NCI-H345 treated with DMSO at 0.1 percent for 48 hours (cell line): ENCODE measurements around the gene SMIM38.

Experiments
- DNase-seq: peaks from one replicate; lab custom pipeline; 2025; ENCODE audit not compliant: unreplicated experiment; lab: John Stamatoyannopoulos, UW

The SMIM38 gene

GRCh38 chr11:69178819-69179482, 23.2 kb downstream of the SMIM38 start:
- DNase-seq: no peak

GRCh38 chr11:69180226-69180625, 24.5 kb downstream of the SMIM38 start:
- DNase-seq: no peak

GRCh38 chr11:69180726-69181125, 25.0 kb downstream of the SMIM38 start:
- DNase-seq: no peak

GRCh38 chr11:69183613-69184012, 27.9 kb downstream of the SMIM38 start:
- no peak for DNase-seq

GRCh38 chr11:69186316-69187260, 30.9 kb downstream of the SMIM38 start:
- no peak for DNase-seq

- DNase-seq: no peak
Measured at GRCh38 chr11:69187540-69188065, 31.9 kb downstream of the SMIM38 start.

- no peak for DNase-seq
Measured at GRCh38 chr11:69189059-69189458, 33.3 kb downstream of the SMIM38 start.

- no peak for DNase-seq
Measured at GRCh38 chr11:69190796-69191536, 35.2 kb downstream of the SMIM38 start.

- DNase-seq: no peak
Measured at GRCh38 chr11:69192301-69192721, 36.6 kb downstream of the SMIM38 start.

- DNase-seq: no peak
Measured at GRCh38 chr11:69193151-69193550, 37.4 kb downstream of the SMIM38 start.

GRCh38 chr11:69193629-69194028, 37.9 kb downstream of the SMIM38 start:
- no peak for DNase-seq

GRCh38 chr11:69194396-69194795, 38.7 kb downstream of the SMIM38 start:
- no peak for DNase-seq

GRCh38 chr11:69194956-69195355, 39.2 kb downstream of the SMIM38 start:
- DNase-seq: no peak

GRCh38 chr11:69195824-69196782, 40.4 kb downstream of the SMIM38 start:
- no peak for DNase-seq

GRCh38 chr11:69196783-69197169, 41.0 kb downstream of the SMIM38 start:
- DNase-seq: no peak

- no peak for DNase-seq
Measured at GRCh38 chr11:69198891-69199582, 43.3 kb downstream of the SMIM38 start.

GRCh38 chr11:69199583-69200315, 44.0 kb downstream of the SMIM38 start:
- DNase-seq: no peak

GRCh38 chr11:69200331-69201065, 44.8 kb downstream of the SMIM38 start:
- no peak for DNase-seq
